ENCODE results near the gene RBM15. TPM values are rescaled to one million over a fixed set of nuclear protein-coding genes. Genes with fewer than 3 reads are reported as not detected.

Gene RBM15
- total and polyA plus RNA-seq, 2 of the 13 experiments (the other 11 are each of a cell fraction or from before 2014, with no cell fraction given): 13.5 to 36.4 TPM

- TF ChIP-seq DZIP1 (CRISPR knock-in tag; IDR thresholded peaks at IDR 0.05): no peak
- peak; percentile 67; the same call in 1 of the 2 replicates for TF ChIP-seq ERF (CRISPR knock-in tag; IDR thresholded peaks at IDR 0.05)
- peak; percentile 28 for TF ChIP-seq ZNF407 (CRISPR knock-in tag; IDR thresholded peaks at IDR 0.05; ENCODE audit: not compliant biosample characterization)
- TF ChIP-seq NRL (CRISPR knock-in tag; IDR thresholded peaks at IDR 0.05; ENCODE audit: borderline replicate concordance): peak; percentile 79
- TF ChIP-seq PHF21A (CRISPR knock-in tag; IDR thresholded peaks at IDR 0.05): peak; percentile 80
- peak; percentile 54; the same call in 1 of the 2 replicates for TF ChIP-seq AKNA (CRISPR knock-in tag; IDR thresholded peaks at IDR 0.05; ENCODE audit: borderline replicate concordance)
- TF ChIP-seq ZNF781 (CRISPR knock-in tag; IDR thresholded peaks at IDR 0.05; ENCODE audit: borderline replicate concordance, not compliant biosample characterization): peak; percentile 70
- TF ChIP-seq ZNF253 (CRISPR knock-in tag; IDR thresholded peaks at IDR 0.05; ENCODE audit: borderline replicate concordance): peak; percentile 74; the same call in 1 of the 2 replicates
- TF ChIP-seq ZFP1 (CRISPR knock-in tag; IDR thresholded peaks at IDR 0.05): no peak
- peak; percentile 53 for TF ChIP-seq SP5 (CRISPR knock-in tag; IDR thresholded peaks at IDR 0.05; ENCODE audit: borderline replicate concordance, low read depth)
Measured at GRCh38 chr1:110338309-110338885, 780 bp upstream of the RBM15 start (continued).

Measured in HepG2 (cell line).